ENCODE data around the gene MSH5. TPM values are rescaled to one million over a fixed set of nuclear protein-coding genes. Genes with fewer than 3 reads are reported as not detected.
A peak's percentile ranks its signal among the peaks of the same experiment; 100 is the strongest.

Gene MSH5
- total and polyA plus RNA-seq, 9 of the 15 experiments (the other 6 are each of a cell fraction or from before 2014, with no cell fraction given) = 12.5 to 104 (median 46.6) TPM

- Histone ChIP-seq H3K9me1 (ENCODE audit: control insufficient read depth, insufficient read depth, low read length) (no peaks in the 10 kb centered on the region), H3K27me3 (ENCODE audit: control insufficient read depth in 2 of 2, insufficient read depth in 2 of 2, low read length in 2 of 2) (no peaks in the 10 kb centered on the region), H3K4me2 (ENCODE audit: insufficient read depth, low read length) (peak overlapping the region; percentile 100), H2AFZ (ENCODE audit: low read depth, low read length) (peak overlapping the region; percentile 72), H4K20me1 (replicated peaks; ENCODE audit: control insufficient read depth, insufficient read depth, low read length) (peaks cover 24% of the 10 kb centered on the region), H3K4me1 (replicated peaks in 1 of 2; ENCODE audit: control insufficient read depth in 2 of 2, insufficient read depth in 2 of 2, low read length in 2 of 2) (peaks cover 46 to 54% of the 10 kb centered on the region in 2 experiments), H3K27ac (ENCODE audit: extremely low read depth, low read depth, low read length) (peak overlapping the region; percentile 95), H3K9ac (ENCODE audit: insufficient read depth in 1 of 2, low read depth in 2 of 2, low read length in 2 of 2) (peak overlapping the region; percentile 99), H3K9me3 (replicated peaks; ENCODE audit: control insufficient read depth, insufficient read depth, low read depth, low read length) (no peaks in the 10 kb centered on the region), H3K79me2 (ENCODE audit: control insufficient read depth, insufficient read depth, low read length) (peaks cover 89% of the 10 kb centered on the region), H3K4me3 (peak overlapping the region; percentile 77), H3K36me3 (ENCODE audit: control insufficient read depth, insufficient read depth, low read length) (peaks cover 50% of the 10 kb centered on the region)
- no TSS peak for BruUV-seq (replicated peaks)
- intact Hi-C loops (cut with micrococcal nuclease) = loop anchor here (10.0 kb wide), 1 partner anchor 238 kb away; the partner anchor contains the start of gene DXO
- 16% methylated on average over 10 of the region's 10 CpGs for WGBS (ENCODE audit: insufficient coverage, low coverage, missing lambda C conversion rate)
- FAIRE-seq (no peak), ATAC-seq (no peak), DNase-seq (ENCODE audit: extremely low read depth in 1 of 4, low spot score in 3 of 4) (peak in 1 of 4 experiments; percentile 55)
- in situ Hi-C loops (cut with MboI) = no loop called here
- ChIA-PET CTCF (ENCODE audit: low intra/inter-chr PET ratio) (no interaction called here), POLR2A (interaction anchor here (0.6 to 13.1 kb wide), 26 partner anchors 11 to 348 kb away, joined by 3 to 236 read pairs (median 12); partner anchors contain the start of genes ABHD16A, BAG6, C6orf47 and CSNK2B)
- TF ChIP-seq PTBP1 (IDR thresholded peaks at IDR 0.05; ENCODE audit: low read depth, low read length) (no peak), CREB3 (tag; conservative IDR thresholded peaks at IDR 0.05; ENCODE audit: low read depth) (peak; percentile 59; the same call in 1 of the 2 replicates), ZNF561 (CRISPR knock-in tag; conservative IDR thresholded peaks at IDR 0.05) (no peak), SMARCA4 (IDR thresholded peaks at IDR 0.05) (no peak), CTCFL (IDR thresholded peaks at IDR 0.05; ENCODE audit: borderline replicate concordance, insufficient read depth, low read depth, low read length, poor library complexity, severe bottlenecking) (no peak), PHF20 (IDR thresholded peaks at IDR 0.05; ENCODE audit: partially characterized antibody) (no peak), CCNT2 (IDR thresholded peaks at IDR 0.05; ENCODE audit: borderline replicate concordance, extremely low read depth, insufficient read length, low read depth, low read length) (no peak), ZFPM2 (CRISPR knock-in tag; IDR thresholded peaks at IDR 0.05) (no peak), ZNF165 (CRISPR knock-in tag; IDR thresholded peaks at IDR 0.05; ENCODE audit: borderline replicate concordance) (no peak), TCF3 (CRISPR knock-in tag; IDR thresholded peaks at IDR 0.05) (no peak; the same call in none of the 2 replicates), PKNOX1 (IDR thresholded peaks at IDR 0.05) (no peak), SMAD1 (IDR thresholded peaks at IDR 0.05; ENCODE audit: low read depth, low read length, partially characterized antibody) (no peak), SMAD3 (CRISPR knock-in tag; conservative IDR thresholded peaks at IDR 0.05) (0 out of 2 replicates have a peak, but pooled peaks have one; percentile 3), GTF2E2 (tag; IDR thresholded peaks at IDR 0.05) (no peak), ZNF174 (CRISPR knock-in tag; IDR thresholded peaks at IDR 0.05) (no peak), ILK (tag; IDR thresholded peaks at IDR 0.05; ENCODE audit: borderline replicate concordance, low read depth) (peak; percentile 68; the same call in 1 of the 2 replicates), SREBF2 (CRISPR knock-in tag; IDR thresholded peaks at IDR 0.05) (0 out of 2 replicates have a peak, but pooled peaks have one; percentile 69)
Measured at GRCh38 chr6:31736768-31737314, 3.0 kb upstream of the MSH5 start.
